K562 (cell line): Measurements from ENCODE around the gene RNASE13. TPM values are rescaled to one million over a fixed set of nuclear protein-coding genes. Genes with fewer than 3 reads are reported as not detected.

Experiments
- ATAC-seq: fragments of 200-7000 bp; cut with Tn5 transposase; 3 replicates; pipeline ENCODE4 v1.9.1; 2020; ENCODE audit warnings: moderate library complexity
- BruUV-seq: library from RNA; stranded (reverse); fragments of 400-500 nt; replicated peaks from 2 replicates; lab custom pipeline; 2021; lab: Mats Ljungman, UMichigan
- CTCF ChIA-PET: fragments of 300-600 bp; formaldehyde crosslinking; extraction: SDS; loops from one replicate; lab custom pipeline; 2021; ENCODE audit warnings: low intra/inter-chr PET ratio; lab: Yijun Ruan, JAX
- POLR2A ChIA-PET: fragments of 300-600, 350-650 bp; sonication (Branson Sonifier 250); formaldehyde crosslinking; extraction: SDS; loops from one replicate; lab custom pipeline; 2021; ENCODE audit warnings: antibody characterized with exemption, inconsistent platforms; lab: Yijun Ruan, JAX
- DNase-seq, 4 experiments: peaks; one replicate each; pipeline versions ENCODE4 v3.0.0 to v3.0.0-alpha.2; 2011 to 2018; ENCODE audit warnings: low spot score in 3 of 4, mixed read lengths in 3 of 4; ENCODE audit errors: extremely low read depth in 1 of 4
- FAIRE-seq: peaks from 2 replicates; lab custom pipeline; 2011; peaks lifted over from hg19 to GRCh38; lab: Jason Lieb, UNC
- H2AFZ ChIP-seq: 2 replicates; pipeline ENCODE4 v1.6.0; 2011; ENCODE audit warnings: low read depth, low read length, control low read depth, inconsistent platforms
- H3K27ac ChIP-seq: fragments of 200-600 bp; 3 replicates; pipeline ENCODE4 v1.8.0; 2011; ENCODE audit warnings: low read depth, mild to moderate bottlenecking, control low read depth, inconsistent platforms, low read length, moderate library complexity, mixed read lengths; ENCODE audit errors: extremely low read depth
- H3K27me3 ChIP-seq, 2 experiments: fragments of 300-600 bp in 1 of 2; 2 replicates in 1 of 2; 3 replicates in 1 of 2; pipeline versions ENCODE4 v1.6.0 to v1.8.0; 2011; ENCODE audit warnings: inconsistent platforms in 2 of 2, low read length in 2 of 2, mild to moderate bottlenecking in 1 of 2, mixed read lengths in 1 of 2, moderate library complexity in 1 of 2; ENCODE audit not compliant: control insufficient read depth in 2 of 2, insufficient read depth in 2 of 2
- H3K36me3 ChIP-seq: fragments of 300-600 bp; 3 replicates; pipeline ENCODE4 v1.8.0; 2011; ENCODE audit warnings: mild to moderate bottlenecking, low read length, inconsistent platforms; ENCODE audit not compliant: control insufficient read depth, insufficient read depth
- H3K4me1 ChIP-seq, 2 experiments: fragments of 200-600 bp in 1 of 2; replicated peaks in 1 of 2; 2 replicates in 1 of 2; 3 replicates in 1 of 2; pipeline versions ENCODE4 v1.5.1 to v1.8.0; 2011; ENCODE audit warnings: inconsistent platforms in 2 of 2, low read length in 2 of 2, mild to moderate bottlenecking in 1 of 2, mixed read lengths in 1 of 2, moderate library complexity in 1 of 2; ENCODE audit not compliant: control insufficient read depth in 2 of 2, insufficient read depth in 2 of 2
- H3K4me2 ChIP-seq: 2 replicates; pipeline ENCODE4 v1.6.1; 2011; ENCODE audit warnings: low read length, control low read depth, inconsistent platforms, mixed read lengths; ENCODE audit not compliant: insufficient read depth
- H3K4me3 ChIP-seq: fragments of 200-600 bp; sonication (generic), shearing (Covaris generic); 2 replicates; pipeline ENCODE4 v1.5.1; 2016; ENCODE audit warnings: control low read depth, inconsistent platforms
- H3K79me2 ChIP-seq: fragments of 200-600 bp; 3 replicates; pipeline ENCODE4 v1.8.0; 2011; ENCODE audit warnings: low read length, inconsistent platforms; ENCODE audit not compliant: control insufficient read depth, insufficient read depth
- H3K9ac ChIP-seq, 2 experiments: 2 replicates each; pipeline versions ENCODE4 v1.6.0 to v1.6.1; 2011; ENCODE audit warnings: low read depth in 2 of 2, low read length in 2 of 2, control low read depth in 1 of 2, inconsistent platforms in 1 of 2, mild to moderate bottlenecking in 1 of 2, mixed read lengths in 1 of 2; ENCODE audit not compliant: insufficient read depth in 1 of 2
- H3K9me1 ChIP-seq: one replicate; pipeline ENCODE4 v1.6.0; 2011; ENCODE audit warnings: inconsistent platforms, mild to moderate bottlenecking, low read length, moderate library complexity; ENCODE audit not compliant: control insufficient read depth, insufficient read depth
- H3K9me3 ChIP-seq: replicated peaks from 2 replicates; pipeline ENCODE4 v1.5.1; 2011; ENCODE audit warnings: low read depth, low read length, inconsistent platforms; ENCODE audit not compliant: control insufficient read depth, insufficient read depth
- H4K20me1 ChIP-seq: replicated peaks from 2 replicates; pipeline ENCODE4 v1.6.1; 2011; ENCODE audit warnings: low read length, inconsistent platforms, mixed read lengths; ENCODE audit not compliant: control insufficient read depth, insufficient read depth
- ATF1 ChIP-seq, 2 experiments: fragments of 450-650 bp in 1 of 2; IDR thresholded peaks; 2 replicates each; pipeline ENCODE4 v1.6.1; 2016; ENCODE audit warnings: missing compliant biosample characterization in 1 of 2, missing genetic modification characterization in 1 of 2
- BRF1 ChIP-seq: IDR thresholded peaks from 3 replicates; pipeline ENCODE4 v1.6.1; 2011; ENCODE audit warnings: borderline replicate concordance, mild to moderate bottlenecking; ENCODE audit not compliant: insufficient read length; ENCODE audit errors: extremely low read depth
- CEBPZ ChIP-seq: fragments of 150-350 bp; IDR thresholded peaks from 2 replicates; pipeline ENCODE4 v1.6.1; 2014; ENCODE audit warnings: low read depth, mild to moderate bottlenecking, low read length, borderline replicate concordance
- DPF2 ChIP-seq: fragments of 450-650 bp; IDR thresholded peaks from 2 replicates; pipeline ENCODE4 v1.6.1; 2016
- ILK ChIP-seq: fragments of 450-650 bp; IDR thresholded peaks from 2 replicates; pipeline ENCODE4 v1.6.1; 2016; ENCODE audit warnings: missing genetic modification characterization, low read depth, mild to moderate bottlenecking, missing compliant biosample characterization, moderate library complexity, borderline replicate concordance
- JUNB ChIP-seq: fragments of 450-650 bp; formaldehyde crosslinking; conservative IDR thresholded peaks from 2 replicates; pipeline ENCODE4 v1.4.0; 2020; ENCODE audit warnings: mild to moderate bottlenecking
- KLF10 ChIP-seq: fragments of 250-450 bp; sonication (Bioruptor Pico); IDR thresholded peaks from 2 replicates; pipeline ENCODE4 v1.6.1; 2021; ENCODE audit warnings: matching md5 sums
- MCM5 ChIP-seq: fragments of 450-650 bp; IDR thresholded peaks from 2 replicates; pipeline ENCODE4 v1.6.1; 2016; ENCODE audit warnings: low read depth
- NEUROD1 ChIP-seq: fragments of 150-350 bp; IDR thresholded peaks from 2 replicates; pipeline ENCODE4 v1.6.1; 2014; ENCODE audit warnings: borderline replicate concordance, low read length, low read depth; ENCODE audit not compliant: partially characterized antibody
- NRF1 ChIP-seq, 2 experiments: fragments of 450-650 bp; IDR thresholded peaks in 1 of 2; conservative IDR thresholded peaks in 1 of 2; 2 replicates each; pipeline ENCODE4 v1.6.1; 2014; ENCODE audit warnings: mild to moderate bottlenecking in 2 of 2
- PHB2 ChIP-seq: fragments of 450-650 bp; IDR thresholded peaks from 2 replicates; pipeline ENCODE4 v1.6.1; 2017; ENCODE audit warnings: low read depth
- SUPT5H ChIP-seq: fragments of 450-650 bp; IDR thresholded peaks from 2 replicates; pipeline ENCODE4 v1.6.1; 2016
- THAP12 ChIP-seq: fragments of 250-450 bp; sonication (Bioruptor Pico); IDR thresholded peaks from 2 replicates; pipeline ENCODE4 v1.9.0; 2021; ENCODE audit warnings: mild to moderate bottlenecking, inconsistent platforms
- U2AF1 ChIP-seq: fragments of 200-400 bp; formaldehyde crosslinking; optimal IDR thresholded peaks from 2 replicates; pipeline ENCODE3; 2017; ENCODE audit warnings: mild to moderate bottlenecking, low read depth, low read length, moderate library complexity
- WGBS: fragments of 100-300 bp; shearing (Covaris generic); methylation state at CpG from one replicate; pipeline ENCODE4 v1.1.6; 2016; ENCODE audit warnings: low coverage, mixed read lengths; ENCODE audit not compliant: insufficient coverage; ENCODE audit errors: missing lambda C conversion rate; 5-methylcytosine and 5-hydroxymethylcytosine counted together
- in situ Hi-C: fragments of 300-500 bp; cut with MboI; formaldehyde crosslinking; loops from 4 replicates; pipeline ENCODE4 v1.15.0; 2018; ENCODE audit warnings: inconsistent platforms, mixed read lengths
- intact Hi-C: fragments of 100-400 bp; cut with micrococcal nuclease; formaldehyde crosslinking; loops from 2 replicates; pipeline ENCODE4 v1.14.2; 2022
- polyA plus RNA-seq, 8 experiments: library from polyadenylated mRNA; depleted of rRNA in 4 of 8; stranded (reverse) in 5 of 8; unstranded in 3 of 8; fragments of >200 nt; fragmentation: Nextera tagmentation in 2 of 8; fragmentation: Illumina TruSeq in 1 of 8; extraction: Ambion mirVana in 2 of 8; extraction: Trizol in 1 of 8; gene quantifications; 2 replicates each; pipeline versions ENCODE4 v1.2.1 to v1.2.3, GENCODE V29; 2011 to 2014; ENCODE audit warnings: inconsistent platforms in 1 of 8, missing spikeins in 1 of 8
- total RNA-seq, 7 experiments: library from RNA; depleted of rRNA in 6 of 7; stranded (reverse); fragments of >200 nt in 6 of 7; fragmentation: Illumina TruSeq in 2 of 7; extraction: Trizol in 2 of 7; gene quantifications; 2 replicates each; pipeline versions ENCODE4 v1.2.1 to v1.2.3, GENCODE V29; 2011 to 2021; ENCODE audit warnings: low replicate concordance in 1 of 7

The RNASE13 gene
- total and polyA plus RNA-seq, 9 of the 15 experiments (the other 6 are each of a cell fraction or from before 2014, with no cell fraction given) = not detected

GRCh38 chr14:21016413-21017190, 18.0 kb downstream of the RNASE13 start (continued):
- TF ChIP-seq U2AF1 (no peak), JUNB (CRISPR knock-in tag) (no peak)

- no TSS peak for BruUV-seq
- FAIRE-seq (no peak), DNase-seq (no peak), ATAC-seq (no peak)
- no peak overlapping the region for H2AFZ ChIP-seq
- no peaks in the 10 kb centered on the region for H3K9me3 ChIP-seq
- 59% methylated on average over 6 of the region's 6 CpGs for WGBS
- peaks cover 0 to 7% of the 10 kb centered on the region in 2 experiments; a peak in 1 of 5 replicates for H3K4me1 ChIP-seq
- intact Hi-C loops (loop anchor here (2.0 kb wide), 1 partner anchor 79 kb away; no protein-coding TSS in a partner anchor), in situ Hi-C loops (no loop called here)
- no peaks in the 10 kb centered on the region for H4K20me1 ChIP-seq
- H3K27me3 ChIP-seq = no peaks in the 10 kb centered on the region
- H3K9me1 ChIP-seq = no peaks in the 10 kb centered on the region
- H3K4me3 ChIP-seq = no peak overlapping the region
- H3K4me2 ChIP-seq = no peak overlapping the region
- CTCF ChIA-PET = interaction anchor here (1.1 to 2.5 kb wide), 4 partner anchors 24 to 89 kb away, joined by 3 to 33 read pairs (median 12); no protein-coding TSS in a partner anchor
- H3K9ac ChIP-seq = no peak overlapping the region
- H3K27ac ChIP-seq = no peak overlapping the region
- H3K36me3 ChIP-seq = peaks cover 23% of the 10 kb centered on the region; the same call in 1 of the 3 replicates
- POLR2A ChIA-PET = interaction anchor here (0.7 to 3.0 kb wide), 10 partner anchors 9 to 188 kb away, joined by 3 to 15 read pairs (median 4); partner anchors contain the start of gene NDRG2
- H3K79me2 ChIP-seq = no peaks in the 10 kb centered on the region
- TF ChIP-seq MCM5 (no peak), NEUROD1 (no peak), KLF10 (no peak), ILK (tag) (no peak), CEBPZ (no peak), NRF1 (conservative IDR thresholded peaks at IDR 0.05 in 1 of 2, IDR thresholded peaks at IDR 0.05 in 1 of 2) (no peak), THAP12 (CRISPR knock-in tag) (no peak), BRF1 (no peak), SUPT5H (no peak), ATF1 (CRISPR knock-in tag; IDR thresholded peaks at IDR 0.05) (no peak), ATF1 (tag; IDR thresholded peaks at IDR 0.05) (no peak), PHB2 (no peak), DPF2 (no peak)
These were observed 19.3 kb downstream of the RNASE13 start for GRCh38 chr14:21015312-21015711.
